GM12878 (cell line): ENCODE measurements around the gene SMG6. TPM values are rescaled to one million over a fixed set of nuclear protein-coding genes. Genes with fewer than 3 reads are reported as not detected.
"Not testable (repeated sequence)": the region's sequence is repeated elsewhere in the genome, so short reads cannot be mapped to it uniquely, and the experiment has no call there.

Source experiments
- ATAC-seq: fragments of 200-7000 bp; cut with Tn5 transposase; 3 replicates; pipeline ENCODE4 v1.9.1; 2020; ENCODE audit warnings: mild to moderate bottlenecking, moderate library complexity
- BruUV-seq: library from RNA; stranded (reverse); fragments of 400-500 nt; replicated peaks from 2 replicates; lab custom pipeline; 2021; lab: Mats Ljungman, UMichigan
- CTCF ChIA-PET: fragments of 300-600 bp; sonication (Branson Sonifier 250); formaldehyde crosslinking; extraction: SDS; loops from one replicate; lab custom pipeline; 2021; ENCODE audit warnings: inconsistent platforms; lab: Yijun Ruan, JAX
- POLR2A ChIA-PET: fragments of 350-600 bp; formaldehyde crosslinking; extraction: SDS; loops from one replicate; lab custom pipeline; 2021; ENCODE audit warnings: inconsistent platforms; lab: Charles Lee
- RAD21 ChIA-PET: fragments of 300-600 bp; sonication (Branson Sonifier 250); formaldehyde crosslinking; loops from one replicate; lab custom pipeline; 2023; ENCODE audit warnings: antibody characterized with exemption; ENCODE audit not compliant: unreplicated experiment; lab: Charles Lee
- SMC1A ChIA-PET: fragments of 300-600 bp; sonication (Branson Sonifier 250); formaldehyde crosslinking; loops from one replicate; lab custom pipeline; 2023; ENCODE audit not compliant: unreplicated experiment, uncharacterized antibody; lab: Charles Lee
- DNase-seq: peaks from one replicate; pipeline ENCODE4 v3.0.0-alpha.2; 2011; ENCODE audit warnings: low read depth, low spot score
- FAIRE-seq: peaks from 3 replicates; lab custom pipeline; 2011; peaks lifted over from hg19 to GRCh38; lab: Jason Lieb, UNC
- H2AFZ ChIP-seq: 2 replicates; pipeline ENCODE4 v1.6.0; 2011; ENCODE audit warnings: low read depth, low read length, control low read depth; ENCODE audit not compliant: control insufficient read depth
- H3K27ac ChIP-seq: 2 replicates; pipeline ENCODE4 v1.5.1; 2011; ENCODE audit warnings: control low read depth; ENCODE audit not compliant: control insufficient read depth, insufficient read depth
- H3K27me3 ChIP-seq, 2 experiments: replicated peaks in 1 of 2; 2 replicates each; pipeline versions ENCODE4 v1.6.0 to v1.6.1; 2011; ENCODE audit warnings: low read length in 1 of 2; ENCODE audit not compliant: control insufficient read depth in 2 of 2, insufficient read depth in 2 of 2
- H3K36me3 ChIP-seq, 2 experiments: 2 replicates each; pipeline ENCODE4 v1.5.1; 2011; ENCODE audit warnings: low read length in 1 of 2; ENCODE audit not compliant: control insufficient read depth in 2 of 2, insufficient read depth in 2 of 2
- H3K4me1 ChIP-seq: 2 replicates; pipeline ENCODE4 v1.6.1; 2011; ENCODE audit warnings: mild to moderate bottlenecking, low read length, moderate library complexity, mixed read lengths; ENCODE audit not compliant: control insufficient read depth, insufficient read depth
- H3K4me2 ChIP-seq: 2 replicates; pipeline ENCODE4 v1.6.0; 2011; ENCODE audit warnings: control low read depth; ENCODE audit not compliant: control insufficient read depth, insufficient read depth
- H3K4me3 ChIP-seq: fragments of 200-600 bp; sonication (generic); 2 replicates; pipeline ENCODE4 v1.5.1; 2016
- H3K79me2 ChIP-seq: 2 replicates; pipeline ENCODE4 v1.6.0; 2011; ENCODE audit warnings: low read length; ENCODE audit not compliant: control insufficient read depth, insufficient read depth
- H3K9ac ChIP-seq: 2 replicates; pipeline ENCODE4 v1.8.0; 2011; ENCODE audit warnings: low read length, control low read depth, mixed read lengths; ENCODE audit not compliant: control insufficient read depth, insufficient read depth
- H3K9me3 ChIP-seq: replicated peaks from 3 replicates; pipeline ENCODE4 v1.5.1; 2011; ENCODE audit warnings: mild to moderate bottlenecking, low read length; ENCODE audit not compliant: control insufficient read depth, insufficient read depth
- H4K20me1 ChIP-seq: 2 replicates; pipeline ENCODE4 v1.6.0; 2011; ENCODE audit not compliant: control insufficient read depth, insufficient read depth
- BACH1 ChIP-seq: fragments of 450-650 bp; IDR thresholded peaks from 2 replicates; pipeline ENCODE4 v1.6.1; 2017; ENCODE audit warnings: mild to moderate bottlenecking, borderline replicate concordance
- ESRRA ChIP-seq: IDR thresholded peaks from 2 replicates; pipeline ENCODE4 v1.6.1; 2012; ENCODE audit warnings: mild to moderate bottlenecking, low read length, improper control_type of control experiment
- KAT2A ChIP-seq: conservative IDR thresholded peaks from 2 replicates; pipeline ENCODE4 v1.6.1; 2011; ENCODE audit warnings: low read depth, low read length; ENCODE audit not compliant: control insufficient read depth
- RELA ChIP-seq: fragments of 450-650 bp; IDR thresholded peaks from 2 replicates; pipeline ENCODE4 v1.8.0; 2014; ENCODE audit warnings: borderline replicate concordance; ENCODE audit not compliant: partially characterized antibody
- ZNF217 ChIP-seq: fragments of 450-650 bp; IDR thresholded peaks from 2 replicates; pipeline ENCODE4 v1.6.1; 2017; ENCODE audit warnings: antibody characterized with exemption, mild to moderate bottlenecking
- WGBS: methylation state at CpG from one replicate; pipeline ENCODE4 v1.1.6; 2016; ENCODE audit warnings: low lambda C conversion rate; ENCODE audit not compliant: insufficient replicate concordance, insufficient coverage; ENCODE audit errors: missing lambda C conversion rate; 5-methylcytosine and 5-hydroxymethylcytosine counted together
- in situ Hi-C: fragments of 300-500 bp; cut with MboI; formaldehyde crosslinking; loops from 9 replicates; pipeline ENCODE4 v1.14.3; 2018; ENCODE audit warnings: mixed read lengths
- intact Hi-C: fragments of 100-400 bp; cut with micrococcal nuclease; formaldehyde crosslinking; loops from one replicate; pipeline ENCODE4 v1.14.2; 2022; ENCODE audit not compliant: unreplicated experiment
- polyA plus RNA-seq, 11 experiments: library from polyadenylated mRNA; depleted of rRNA in 4 of 11; unstranded in 6 of 11; stranded (reverse) in 5 of 11; fragments of >200 nt; fragmentation: Nextera tagmentation in 4 of 11; fragmentation: Illumina TruSeq in 1 of 11; extraction: Ambion mirVana in 4 of 11; extraction: Trizol in 1 of 11; gene quantifications; 1 replicate in 1 of 11; 2 replicates in 10 of 11; pipeline versions ENCODE4 v1.2.1 to v1.2.3, GENCODE V29; 2011 to 2016; ENCODE audit warnings: inconsistent platforms in 2 of 11, missing spikeins in 2 of 11, low read depth in 1 of 11
- total RNA-seq, 4 experiments: library from RNA; depleted of rRNA in 3 of 4; stranded (reverse); fragments of >200 nt in 3 of 4; fragmentation: Illumina TruSeq in 1 of 4; extraction: Trizol in 1 of 4; gene quantifications; 2 replicates each; pipeline versions ENCODE4 v1.2.1 to v1.2.3, GENCODE V29; 2013 to 2021
- TF ChIP-seq, protein P1 (sequence below): IDR thresholded peaks from 2 replicates; pipeline ENCODE4 v1.6.1; 2012; ENCODE audit warnings: low read depth, low read length, improper control_type of control experiment
- TF ChIP-seq, protein P2 (sequence below): IDR thresholded peaks from 2 replicates; pipeline ENCODE4 v1.6.1; 2011; ENCODE audit warnings: borderline replicate concordance, low read depth, mild to moderate bottlenecking, moderate library complexity, mixed read lengths, low read length; ENCODE audit not compliant: insufficient read depth; ENCODE audit errors: extremely low read length

SMG6 gene
- total and polyA plus RNA-seq, 10 of the 15 experiments (the other 5 are each of a cell fraction or from before 2014, with no cell fraction given) = 0.58 to 28.7 (median 15.7) TPM

GRCh38 chr17:2165723-2166122, 137.9 kb downstream of the SMG6 start:
- ChIA-PET RAD21 (interaction anchor here (0.8 to 1.5 kb wide), 2 partner anchors 13 to 79 kb away, joined by 3 to 5 read pairs; no protein-coding TSS in a partner anchor), CTCF (interaction anchor here (0.8 to 5.0 kb wide), 8 partner anchors 10 to 119 kb away, joined by 3 to 22 read pairs (median 3); no protein-coding TSS in a partner anchor), POLR2A (interaction anchor here (0.7 to 1.7 kb wide), 2 partner anchors 74 to 107 kb away, joined by 4 to 5 read pairs; no protein-coding TSS in a partner anchor), SMC1A (interaction anchor here (0.6 to 2.0 kb wide), 5 partner anchors 28 to 107 kb away, joined by 3 to 8 read pairs (median 4); no protein-coding TSS in a partner anchor)
- H3K4me2 ChIP-seq, BruUV-seq, H3K27ac ChIP-seq, H3K9ac ChIP-seq, in situ Hi-C loops, DNase-seq, H3K4me3 ChIP-seq, H3K27me3 ChIP-seq, H3K79me2 ChIP-seq, FAIRE-seq, H4K20me1 ChIP-seq, intact Hi-C loops, ATAC-seq, H2AFZ ChIP-seq, H3K4me1 ChIP-seq, H3K9me3 ChIP-seq: not testable (repeated sequence)
- peaks cover 9 to 17% of the 10 kb centered on the region in 2 experiments for H3K36me3 ChIP-seq
- WGBS = 92% methylated on average over 12 of the region's 12 CpGs

DNA sequence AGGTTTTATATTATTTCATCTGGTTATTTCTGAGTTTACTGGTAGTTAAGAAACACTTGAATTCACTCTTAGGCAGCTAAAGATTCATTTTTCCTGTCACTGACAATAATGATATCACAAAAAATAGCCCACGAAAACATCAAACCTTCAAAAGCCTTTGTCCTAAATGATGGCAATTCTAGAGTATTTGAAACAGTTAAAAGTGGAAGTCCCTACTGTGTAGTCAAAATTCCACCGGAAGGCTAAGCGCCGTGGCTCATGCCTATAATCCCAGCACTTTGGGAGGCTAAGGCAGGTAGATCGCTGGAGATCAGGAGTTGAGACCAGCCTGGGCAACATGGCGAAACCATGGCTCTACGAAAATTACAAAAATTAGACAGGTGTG, 145.2 kb downstream of the SMG6 start:
- peaks cover 8% of the 10 kb centered on the region in 2 experiments; a peak in 3 of 4 replicates for H3K36me3 ChIP-seq
- intact Hi-C loops = no loop called here
- no peak overlapping the region for H3K4me3 ChIP-seq
- H3K27me3 ChIP-seq = no peaks in the 10 kb centered on the region
- no peak overlapping the region for H3K4me2 ChIP-seq
- H3K9me3 ChIP-seq = no peaks in the 10 kb centered on the region
- in situ Hi-C loops = no loop called here
- H3K27ac ChIP-seq = no peak overlapping the region
- ChIA-PET POLR2A (interaction anchor here (0.6 to 0.7 kb wide), 2 partner anchors 55 to 128 kb away, joined by 7 to 9 read pairs; no protein-coding TSS in a partner anchor), RAD21 (interaction anchor here (0.7 to 2.3 kb wide), 4 partner anchors 12 to 108 kb away, joined by 3 to 7 read pairs (median 4); no protein-coding TSS in a partner anchor), CTCF (interaction anchor here (0.6 to 1.7 kb wide), 3 partner anchors 86 to 1838 kb away, joined by 3 to 5 read pairs (median 5); no protein-coding TSS in a partner anchor), SMC1A (interaction anchor here (0.7 to 2.5 kb wide), 5 partner anchors 63 to 99 kb away, joined by 3 to 11 read pairs (median 4); no protein-coding TSS in a partner anchor)
- 95% methylated on average over 7 of the region's 7 CpGs for WGBS
- FAIRE-seq = no peak
- H3K4me1 ChIP-seq = no peaks in the 10 kb centered on the region
- H4K20me1 ChIP-seq = no peaks in the 10 kb centered on the region
- no peak for DNase-seq
- TF ChIP-seq, protein P1, sequence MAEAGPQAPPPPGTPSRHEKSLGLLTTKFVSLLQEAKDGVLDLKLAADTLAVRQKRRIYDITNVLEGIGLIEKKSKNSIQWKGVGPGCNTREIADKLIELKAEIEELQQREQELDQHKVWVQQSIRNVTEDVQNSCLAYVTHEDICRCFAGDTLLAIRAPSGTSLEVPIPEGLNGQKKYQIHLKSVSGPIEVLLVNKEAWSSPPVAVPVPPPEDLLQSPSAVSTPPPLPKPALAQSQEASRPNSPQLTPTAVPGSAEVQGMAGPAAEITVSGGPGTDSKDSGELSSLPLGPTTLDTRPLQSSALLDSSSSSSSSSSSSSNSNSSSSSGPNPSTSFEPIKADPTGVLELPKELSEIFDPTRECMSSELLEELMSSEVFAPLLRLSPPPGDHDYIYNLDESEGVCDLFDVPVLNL = no peak
- TF ChIP-seq RELA (no peak), BACH1 (no peak), KAT2A (no peak), ESRRA (no peak), ZNF217 (no peak)
- TF ChIP-seq, protein P2, sequence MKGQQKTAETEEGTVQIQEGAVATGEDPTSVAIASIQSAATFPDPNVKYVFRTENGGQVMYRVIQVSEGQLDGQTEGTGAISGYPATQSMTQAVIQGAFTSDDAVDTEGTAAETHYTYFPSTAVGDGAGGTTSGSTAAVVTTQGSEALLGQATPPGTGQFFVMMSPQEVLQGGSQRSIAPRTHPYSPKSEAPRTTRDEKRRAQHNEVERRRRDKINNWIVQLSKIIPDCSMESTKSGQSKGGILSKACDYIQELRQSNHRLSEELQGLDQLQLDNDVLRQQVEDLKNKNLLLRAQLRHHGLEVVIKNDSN = no peak
- H3K9ac ChIP-seq = no peak overlapping the region
- no peaks in the 10 kb centered on the region for H3K79me2 ChIP-seq
- no peak for ATAC-seq
- H2AFZ ChIP-seq = no peak overlapping the region
- no TSS peak for BruUV-seq
